Upper lobe of left lung (tissue), 4 donors: Measurements from ENCODE around the gene ST6GALNAC2.

Experiments used
- EP300 ChIP-seq, 4 donors: sonication (generic); formaldehyde crosslinking; IDR thresholded peaks; one replicate each; pipeline ENCODE4 v1.5.1; 2017; ENCODE audit warnings: antibody characterized with exemption in 4 of 4, control low read depth in 2 of 4
- POLR2A ChIP-seq, 4 donors: fragments of 450-650 bp; IDR thresholded peaks; one replicate each; pipeline ENCODE4 v1.5.1; 2016 to 2017; ENCODE audit warnings: antibody characterized with exemption in 4 of 4, mild to moderate bottlenecking in 2 of 4
- POLR2AphosphoS5 ChIP-seq, 2 donors: sonication (generic); formaldehyde crosslinking; IDR thresholded peaks; one replicate each; pipeline ENCODE4 v1.5.1; 2017; ENCODE audit warnings: antibody characterized with exemption in 2 of 2
- TF ChIP-seq, protein P1 (sequence below), 6 experiments: fragments of 450-650 bp in 4 of 6; fragments of 200-600 bp in 2 of 6; sonication (generic) in 2 of 6; IDR thresholded peaks; one replicate each; pipeline ENCODE4 v1.5.1; 2016 to 2019; ENCODE audit warnings: antibody characterized with exemption in 6 of 6

DNA sequence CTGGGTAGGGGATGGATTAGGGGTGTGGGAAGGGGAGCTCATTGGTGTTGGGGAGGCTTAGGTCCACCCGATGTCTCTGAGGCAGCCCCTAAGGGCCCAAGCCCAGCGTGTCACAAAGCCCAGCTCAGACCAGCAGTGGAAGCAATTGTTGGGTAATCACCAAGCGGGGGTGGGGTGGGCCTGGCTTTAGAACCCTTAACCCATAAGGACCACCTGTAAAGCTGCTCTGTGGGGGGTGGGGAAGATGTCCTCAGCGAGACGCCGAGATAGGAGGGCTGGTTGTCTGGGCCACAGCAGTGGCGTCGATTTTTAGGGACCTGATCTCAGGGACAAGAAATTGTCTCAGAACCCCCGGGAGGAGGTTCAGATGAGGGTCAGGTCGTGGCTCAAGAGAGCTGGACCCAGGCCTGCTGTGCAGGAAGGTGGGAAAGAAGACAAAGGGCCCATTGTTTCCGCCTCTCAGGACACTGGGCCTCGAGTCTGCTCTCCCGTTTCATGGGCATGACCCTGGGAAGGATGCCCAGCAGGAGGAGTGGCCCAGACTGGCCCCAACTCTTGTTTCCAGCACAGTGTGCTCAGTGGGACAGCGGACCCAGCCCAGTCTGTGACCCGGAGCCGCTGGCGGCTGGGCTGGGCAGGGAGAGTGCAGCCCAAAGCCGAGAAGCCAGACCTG, 15.9 kb downstream of the ST6GALNAC2 start:
- TF ChIP-seq, protein P1, sequence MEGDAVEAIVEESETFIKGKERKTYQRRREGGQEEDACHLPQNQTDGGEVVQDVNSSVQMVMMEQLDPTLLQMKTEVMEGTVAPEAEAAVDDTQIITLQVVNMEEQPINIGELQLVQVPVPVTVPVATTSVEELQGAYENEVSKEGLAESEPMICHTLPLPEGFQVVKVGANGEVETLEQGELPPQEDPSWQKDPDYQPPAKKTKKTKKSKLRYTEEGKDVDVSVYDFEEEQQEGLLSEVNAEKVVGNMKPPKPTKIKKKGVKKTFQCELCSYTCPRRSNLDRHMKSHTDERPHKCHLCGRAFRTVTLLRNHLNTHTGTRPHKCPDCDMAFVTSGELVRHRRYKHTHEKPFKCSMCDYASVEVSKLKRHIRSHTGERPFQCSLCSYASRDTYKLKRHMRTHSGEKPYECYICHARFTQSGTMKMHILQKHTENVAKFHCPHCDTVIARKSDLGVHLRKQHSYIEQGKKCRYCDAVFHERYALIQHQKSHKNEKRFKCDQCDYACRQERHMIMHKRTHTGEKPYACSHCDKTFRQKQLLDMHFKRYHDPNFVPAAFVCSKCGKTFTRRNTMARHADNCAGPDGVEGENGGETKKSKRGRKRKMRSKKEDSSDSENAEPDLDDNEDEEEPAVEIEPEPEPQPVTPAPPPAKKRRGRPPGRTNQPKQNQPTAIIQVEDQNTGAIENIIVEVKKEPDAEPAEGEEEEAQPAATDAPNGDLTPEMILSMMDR (IDR thresholded peaks at IDR 0.05) = no peak
- TF ChIP-seq POLR2A (IDR thresholded peaks at IDR 0.05) (no peak), POLR2AphosphoS5 (IDR thresholded peaks at IDR 0.05) (no peak), EP300 (IDR thresholded peaks at IDR 0.05) (no peak)
